ENCODE measurements around the gene TP53I3. TPM values are rescaled to one million over a fixed set of nuclear protein-coding genes. Genes with fewer than 3 reads are reported as not detected.

Gene TP53I3
- total RNA-seq, 1 experiment from 2014 or later = 48.1 TPM

DNA sequence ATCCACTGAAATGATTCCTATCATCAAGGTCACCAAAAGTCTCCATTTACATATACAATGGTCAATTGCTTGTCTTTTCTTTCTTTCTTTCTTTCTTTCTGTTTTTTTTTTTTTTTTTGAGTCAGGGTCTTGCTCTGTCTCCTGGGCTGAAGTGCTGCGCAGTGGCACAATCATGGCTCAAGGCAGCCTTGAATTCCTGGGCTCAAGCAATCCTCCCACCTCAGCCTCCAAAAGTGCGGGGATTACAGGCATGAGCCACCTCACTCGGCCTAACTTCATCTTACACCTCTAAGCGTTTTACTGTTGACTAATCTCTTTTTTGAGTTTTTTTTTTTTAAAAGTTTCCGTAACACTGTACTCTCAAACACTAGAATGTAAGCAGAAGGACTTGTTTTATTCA is 9.4 kb downstream of the TP53I3 start:
- WGBS (ENCODE audit: extremely low coverage, insufficient read length, low lambda C conversion rate) = no CpG with 5 or more reads among the region's 5 CpGs
- Histone ChIP-seq H3K9ac (ENCODE audit: extremely low read depth, insufficient read length, low read length) (peak overlapping the region; percentile 87), H4K5ac (ENCODE audit: insufficient read length, low read depth, low read length) (no peak overlapping the region), H3K79me2 (ENCODE audit: insufficient read depth, low read length) (no peaks in the 10 kb centered on the region; the same call in 1 of the 2 replicates), H4K91ac (ENCODE audit: insufficient read length, low read depth, low read length) (no peak overlapping the region), H3K9me3 (ENCODE audit: control insufficient read depth, low read depth, low read length) (no peaks in the 10 kb centered on the region), H3K27ac (ENCODE audit: insufficient read length, low read depth, low read length) (no peak overlapping the region), H2BK20ac (ENCODE audit: low read depth, low read length, poor library complexity, severe bottlenecking) (no peak overlapping the region), H4K8ac (replicated peaks; ENCODE audit: insufficient read length, low read depth, low read length) (no peak overlapping the region), H3T11ph (ENCODE audit: low read length) (no peak overlapping the region), H3K23ac (ENCODE audit: insufficient read length, low read depth, low read length) (no peak overlapping the region), H2AK5ac (ENCODE audit: insufficient read length, low read length) (no peak overlapping the region), H2AFZ (ENCODE audit: low read length) (no peak overlapping the region), H3K27me3 (ENCODE audit: insufficient read depth, low read length) (no peaks in the 10 kb centered on the region), H2BK12ac (ENCODE audit: insufficient read length, low read depth, low read length) (no peak overlapping the region), H3K4ac (ENCODE audit: low read depth, low read length) (no peak overlapping the region), H3K4me1 (ENCODE audit: insufficient read depth, low read length) (peaks cover 3% of the 10 kb centered on the region; the same call in 1 of the 2 replicates), H3K56ac (ENCODE audit: insufficient read length, low read depth, low read length) (no peak overlapping the region), H4K20me1 (ENCODE audit: control insufficient read depth, insufficient read depth, insufficient read length) (no peaks in the 10 kb centered on the region), H3K79me1 (ENCODE audit: insufficient read depth, low read depth, low read length, poor library complexity, severe bottlenecking) (peaks cover 2% of the 10 kb centered on the region), H3K4me2 (ENCODE audit: insufficient read depth, insufficient read length, low read length) (peak overlapping the region; percentile 97), H3K18ac (ENCODE audit: insufficient read length, low read depth, low read length) (no peak overlapping the region), H2BK120ac (ENCODE audit: low read depth, low read length, poor library complexity, severe bottlenecking) (no peak overlapping the region), H2BK15ac (ENCODE audit: low read depth, low read length) (no peak overlapping the region), H2BK5ac (ENCODE audit: insufficient read length, low read length) (no peak overlapping the region), H3K23me2 (ENCODE audit: insufficient read length, low read depth, low read length, poor library complexity, severe bottlenecking) (peaks cover 11% of the 10 kb centered on the region), H3K14ac (ENCODE audit: insufficient read depth, low read length) (no peak overlapping the region)
- Mint-ChIP-seq H3K36me3 (ENCODE audit: insufficient read depth in 1 of 3, low read depth in 3 of 3) (peaks cover 13 to 40% (median 38%) of the 10 kb centered on the region in 3 experiments), H3K4me3 (peak overlapping the region; percentile 97 to 99), H3K27me3 (ENCODE audit: low read depth) (no peaks in the 10 kb centered on the region), H3K27ac (peak overlapping the region in 2 of 3 experiments; percentile 99 to 100; a peak in 1 of 7 replicates), H3K4me1 (peaks cover 17 to 19% of the 10 kb centered on the region in 2 experiments), H3K9me3 (no peaks in the 10 kb centered on the region)
- TF ChIP-seq, protein P1, sequence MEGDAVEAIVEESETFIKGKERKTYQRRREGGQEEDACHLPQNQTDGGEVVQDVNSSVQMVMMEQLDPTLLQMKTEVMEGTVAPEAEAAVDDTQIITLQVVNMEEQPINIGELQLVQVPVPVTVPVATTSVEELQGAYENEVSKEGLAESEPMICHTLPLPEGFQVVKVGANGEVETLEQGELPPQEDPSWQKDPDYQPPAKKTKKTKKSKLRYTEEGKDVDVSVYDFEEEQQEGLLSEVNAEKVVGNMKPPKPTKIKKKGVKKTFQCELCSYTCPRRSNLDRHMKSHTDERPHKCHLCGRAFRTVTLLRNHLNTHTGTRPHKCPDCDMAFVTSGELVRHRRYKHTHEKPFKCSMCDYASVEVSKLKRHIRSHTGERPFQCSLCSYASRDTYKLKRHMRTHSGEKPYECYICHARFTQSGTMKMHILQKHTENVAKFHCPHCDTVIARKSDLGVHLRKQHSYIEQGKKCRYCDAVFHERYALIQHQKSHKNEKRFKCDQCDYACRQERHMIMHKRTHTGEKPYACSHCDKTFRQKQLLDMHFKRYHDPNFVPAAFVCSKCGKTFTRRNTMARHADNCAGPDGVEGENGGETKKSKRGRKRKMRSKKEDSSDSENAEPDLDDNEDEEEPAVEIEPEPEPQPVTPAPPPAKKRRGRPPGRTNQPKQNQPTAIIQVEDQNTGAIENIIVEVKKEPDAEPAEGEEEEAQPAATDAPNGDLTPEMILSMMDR (conservative IDR thresholded peaks at IDR 0.05) = no peak
- no peak for DNase-seq

All from H9 (cell line).